CD4-positive, alpha-beta T cell treated with Interleukin-15 for 4 hours (primary cell): ENCODE measurements around the gene RBMS1.

Source experiments
- DNase-seq: peaks from one replicate; pipeline ENCODE4 v3.0.0-alpha.2; 2020; ENCODE audit warnings: low spot score

The RBMS1 gene

GRCh38 chr2:160332318-160332717 lies 161.3 kb downstream of the RBMS1 start:
- DNase-seq, result peak; percentile 26

DNA sequence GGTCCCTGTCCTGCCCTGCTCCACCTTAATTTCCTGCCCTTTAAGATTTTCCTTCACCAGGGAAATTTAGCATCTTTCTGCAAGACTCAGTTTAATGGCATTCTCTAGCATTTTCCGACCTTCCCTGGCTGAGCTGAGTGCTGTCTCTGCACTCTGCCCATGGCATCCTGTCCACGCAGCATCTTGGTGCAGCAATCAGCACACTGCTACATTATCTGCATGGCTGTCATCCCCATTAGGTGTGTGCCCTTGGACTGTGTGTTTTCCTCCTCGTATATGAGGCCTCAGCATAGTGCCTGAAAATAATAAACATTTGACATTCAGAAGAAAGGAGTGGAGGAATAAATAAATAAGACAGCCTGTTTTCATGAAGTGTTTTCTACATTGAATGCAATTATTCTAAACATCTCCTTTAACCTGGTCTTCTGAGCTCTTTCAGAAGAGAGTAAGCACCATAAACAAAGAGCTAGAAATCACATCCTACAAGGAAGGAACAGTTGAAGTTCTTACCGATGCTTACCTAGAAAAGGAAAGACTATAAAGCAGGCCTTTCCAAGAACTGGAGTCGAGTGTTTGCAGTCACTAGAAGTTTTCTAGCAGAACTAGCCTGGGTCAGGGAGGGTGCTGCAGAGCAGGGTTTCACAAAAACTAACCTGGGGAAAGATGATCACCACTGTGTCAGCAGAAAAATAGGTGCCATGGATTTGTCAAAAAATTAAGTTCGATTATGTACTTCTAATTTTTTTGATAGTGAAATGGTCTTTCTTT lies 162.2 kb downstream of the RBMS1 start:
- peak; percentile 42 for DNase-seq

GRCh38 chr2:160328811-160329527 lies 164.6 kb downstream of the RBMS1 start:
- no peak for DNase-seq

DNA sequence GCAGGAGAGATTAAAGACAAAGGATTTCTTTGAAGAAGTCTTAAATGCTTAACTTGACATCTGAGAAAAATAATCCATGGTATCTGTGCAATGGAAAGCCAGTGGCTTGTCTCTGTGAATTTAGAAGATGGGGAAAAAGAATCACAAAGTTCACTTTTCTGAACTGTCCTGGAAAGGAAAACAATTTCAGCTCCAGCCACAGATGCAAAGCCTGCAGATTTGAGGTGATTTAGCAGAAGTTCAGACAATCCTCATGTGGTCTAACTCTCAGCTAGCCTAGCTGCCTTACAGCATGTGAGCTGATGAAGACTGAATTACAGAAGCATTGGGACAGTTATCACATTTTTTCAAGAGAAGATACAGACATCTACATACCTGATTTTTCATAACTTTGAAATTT lies 166.8 kb downstream of the RBMS1 start:
- no peak for DNase-seq

GRCh38 chr2:160325418-160325817 lies 168.2 kb downstream of the RBMS1 start:
- DNase-seq, result no peak

- no peak for DNase-seq
These were observed 168.7 kb downstream of the RBMS1 start for GRCh38 chr2:160324917-160325316.

GRCh38 chr2:160324161-160324800 lies 169.3 kb downstream of the RBMS1 start:
- peak; percentile 51 for DNase-seq

- DNase-seq, result no peak
These were observed 171.3 kb downstream of the RBMS1 start for GRCh38 chr2:160322320-160322719.

GRCh38 chr2:160321006-160321405 lies 172.6 kb downstream of the RBMS1 start:
- no peak for DNase-seq

GRCh38 chr2:160319700-160320099 lies 173.9 kb downstream of the RBMS1 start:
- no peak for DNase-seq

GRCh38 chr2:160318218-160318617 lies 175.4 kb downstream of the RBMS1 start:
- DNase-seq, result no peak

DNA sequence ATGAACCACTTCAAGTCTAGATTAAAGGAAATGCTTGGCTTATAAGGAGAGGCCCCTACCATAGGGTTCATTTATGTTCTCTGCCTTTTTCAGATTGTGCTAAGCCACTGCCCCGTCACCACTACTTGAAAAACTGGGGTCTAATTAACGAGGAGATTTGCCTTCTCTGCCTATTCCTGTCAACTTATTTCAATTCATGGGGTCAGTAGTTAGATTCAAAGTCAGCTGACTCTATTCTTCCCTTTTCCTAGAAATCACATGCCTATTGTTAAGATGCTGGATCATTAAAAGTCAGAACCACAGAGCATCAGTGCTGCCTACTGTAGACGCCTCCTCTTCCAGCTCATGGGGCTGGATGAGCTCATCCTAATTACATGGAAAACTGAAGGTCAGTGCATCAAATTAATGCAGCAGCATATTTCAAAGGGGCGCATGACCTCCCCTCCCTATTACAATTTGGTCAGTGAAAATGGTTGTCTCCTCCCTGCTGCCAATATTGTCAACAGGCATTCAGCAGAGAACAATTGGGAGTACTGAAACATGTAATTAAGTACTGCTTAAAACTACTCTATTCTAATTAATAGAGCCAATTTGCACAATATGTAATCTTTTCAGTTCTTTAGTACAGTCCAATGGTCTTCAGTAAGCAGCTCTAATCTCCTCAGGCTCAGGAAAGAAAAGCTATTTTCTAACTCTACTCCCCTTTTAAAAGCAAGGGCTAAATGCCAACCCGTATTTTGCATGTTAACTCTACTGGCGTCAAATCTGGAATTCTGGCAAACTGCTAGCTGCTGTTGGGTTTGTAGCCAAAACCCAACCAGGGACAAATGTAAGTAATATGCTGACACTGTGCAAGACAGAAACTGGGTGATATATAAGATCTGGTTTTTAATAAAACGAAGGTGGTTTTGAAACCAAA lies 176.2 kb downstream of the RBMS1 start:
- no peak for DNase-seq

DNA sequence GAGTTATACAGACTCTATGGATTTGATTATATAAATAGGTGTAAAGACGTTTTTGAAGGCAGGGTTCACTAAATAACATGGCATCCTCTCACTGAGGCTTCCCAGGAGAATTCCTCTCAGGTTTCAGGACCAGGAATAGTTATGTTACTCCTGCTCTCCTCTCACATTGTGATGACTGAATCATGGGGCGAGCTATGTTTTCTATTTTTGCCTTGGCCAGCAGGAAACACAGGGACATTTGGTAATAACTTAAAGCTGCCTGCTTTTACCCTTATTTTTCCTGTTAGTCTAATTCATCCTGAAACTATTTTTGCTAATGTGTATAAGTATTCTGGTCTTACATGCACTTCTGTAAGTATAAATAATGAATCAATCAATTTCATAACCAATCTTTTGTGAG lies 178.3 kb downstream of the RBMS1 start:
- DNase-seq, result no peak

GRCh38 chr2:160310118-160310828 lies 183.3 kb downstream of the RBMS1 start:
- no peak for DNase-seq

DNA sequence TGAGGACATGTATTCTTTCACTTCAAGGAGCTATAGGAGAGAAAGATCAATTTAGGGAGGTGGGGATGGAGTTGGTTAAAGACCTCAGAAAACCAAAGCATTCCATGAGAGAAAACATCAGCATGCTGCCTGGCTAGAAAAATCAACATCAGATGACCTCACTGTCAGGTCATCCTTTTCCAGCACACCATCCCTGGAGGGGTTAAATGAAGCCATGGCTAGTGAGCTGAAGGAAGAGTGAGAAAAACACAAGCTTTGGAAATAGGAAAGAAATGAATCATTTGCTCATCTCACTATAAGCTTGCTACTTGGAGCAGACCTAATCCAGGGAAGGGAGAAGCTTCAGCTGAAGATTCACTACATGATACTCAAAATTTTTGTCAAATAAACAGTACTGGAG lies 184.0 kb downstream of the RBMS1 start:
- no peak for DNase-seq

- DNase-seq, result no peak
These were observed 184.7 kb downstream of the RBMS1 start for GRCh38 chr2:160308915-160309314.

DNA sequence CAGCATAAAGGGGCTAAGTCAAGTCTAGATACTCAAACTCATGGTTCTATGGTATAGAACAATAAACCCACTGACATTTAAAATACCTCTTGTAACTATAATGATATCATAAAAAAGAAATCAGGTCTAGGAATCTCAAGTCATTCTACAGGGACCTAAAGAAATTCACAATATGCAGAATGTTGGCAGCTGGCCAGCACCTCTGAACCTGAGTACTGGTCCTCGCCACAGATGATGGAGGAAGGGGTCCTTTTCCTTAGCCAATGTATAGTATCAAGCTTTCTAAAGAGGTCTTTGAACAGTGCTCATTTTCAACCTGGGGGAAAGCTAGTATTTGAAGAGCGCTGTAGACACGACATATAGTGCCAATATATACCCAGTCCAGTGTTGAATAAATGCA lies 185.1 kb downstream of the RBMS1 start:
- DNase-seq, result no peak

- DNase-seq, result no peak
These were observed 186.6 kb downstream of the RBMS1 start for GRCh38 chr2:160306985-160307384.

DNA sequence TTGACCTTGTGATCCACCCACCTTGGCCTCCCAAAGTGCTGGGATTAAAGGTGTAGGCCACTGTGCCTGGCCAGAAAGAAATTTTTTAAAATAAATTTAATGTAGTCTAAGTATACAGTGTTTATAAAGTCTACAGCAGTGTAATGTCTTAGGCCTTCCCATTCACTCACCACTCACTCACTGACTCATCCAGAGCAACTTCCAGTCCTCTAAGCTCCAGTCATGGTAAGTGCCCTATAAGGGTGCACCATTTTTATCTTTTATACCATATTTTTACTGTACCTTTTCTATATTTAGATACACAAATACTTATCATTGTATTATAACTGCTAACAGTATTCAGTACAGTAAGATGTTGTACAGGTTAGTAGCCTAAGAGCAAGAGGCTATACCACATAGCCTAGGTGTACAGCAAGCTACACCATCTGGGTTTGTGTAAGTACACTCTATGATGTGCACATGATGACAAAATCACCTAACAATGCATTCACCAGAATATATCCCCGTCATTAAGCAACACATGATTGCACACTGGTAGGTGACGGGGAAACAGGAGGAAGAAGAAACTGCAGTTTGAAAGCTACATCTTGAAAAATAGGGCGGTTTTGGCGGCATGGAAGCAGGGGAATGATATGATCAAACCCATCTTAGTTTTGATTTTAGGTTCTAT lies 188.4 kb downstream of the RBMS1 start:
- no peak for DNase-seq

DNA sequence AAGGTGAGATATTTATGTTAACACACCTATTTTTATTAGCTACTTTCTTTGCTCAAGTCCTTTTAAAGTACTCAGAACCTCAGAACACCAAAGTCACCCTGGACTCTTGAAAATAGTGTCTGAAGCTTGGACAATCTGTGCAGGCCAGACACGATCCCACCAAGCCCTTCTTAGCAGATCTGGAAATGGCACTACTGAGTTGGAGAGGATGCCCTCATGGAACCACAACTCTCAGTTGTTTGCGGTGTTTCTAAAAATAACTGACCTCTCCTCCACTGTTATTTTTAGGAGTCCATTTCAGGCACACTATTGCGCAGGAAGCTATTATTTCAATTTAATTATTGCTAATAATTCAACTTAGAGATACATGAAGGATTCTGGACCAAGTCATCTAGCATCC lies 190.1 kb downstream of the RBMS1 start:
- DNase-seq, result no peak

- no peak for DNase-seq
These were observed 190.5 kb downstream of the RBMS1 start for GRCh38 chr2:160303076-160303475.
